Measurements from ENCODE around the gene C5AR1.
A peak's percentile ranks its signal among the peaks of the same experiment; 100 is the strongest.
"Not testable (repeated sequence)": the region's sequence is repeated elsewhere in the genome, so short reads cannot be mapped to it uniquely, and the experiment has no call there.

C5AR1 gene

GRCh38 chr19:47339196-47339880 lies 29.7 kb downstream of the C5AR1 start:
- Mint-ChIP-seq H3K4me3 (no peak overlapping the region), H3K27ac (no peak overlapping the region), H3K9me3 (no peaks in the 10 kb centered on the region), H3K27me3 (no peaks in the 10 kb centered on the region), H3K4me1 (peaks cover 12% of the 10 kb centered on the region)
- no peak for DNase-seq
- no peak for ATAC-seq

GRCh38 chr19:47340477-47341208 lies 31.0 kb downstream of the C5AR1 start:
- Mint-ChIP-seq H3K4me1 (peaks cover 12% of the 10 kb centered on the region), H3K27me3 (no peaks in the 10 kb centered on the region), H3K9me3 (no peaks in the 10 kb centered on the region), H3K4me3 (no peak overlapping the region), H3K27ac (peak overlapping the region in 1 of 2 donors; percentile 93)
- ATAC-seq (no peak), DNase-seq (no peak)

GRCh38 chr19:47341734-47342133 lies 32.1 kb downstream of the C5AR1 start:
- Mint-ChIP-seq H3K4me3 (no peak overlapping the region), H3K27me3 (no peaks in the 10 kb centered on the region), H3K4me1 (peaks cover 5% of the 10 kb centered on the region), H3K9me3 (no peaks in the 10 kb centered on the region), H3K27ac (no peak overlapping the region)
- ATAC-seq = no peak
- no peak for DNase-seq

GRCh38 chr19:47343194-47343802 lies 33.6 kb downstream of the C5AR1 start:
- no peaks in the 10 kb centered on the region for H3K9me3 Mint-ChIP-seq
- DNase-seq (no peak), ATAC-seq (no peak)
- no peak overlapping the region for H3K27ac Mint-ChIP-seq
- H3K4me1 Mint-ChIP-seq = peaks cover 1% of the 10 kb centered on the region
- no peak overlapping the region for H3K4me3 Mint-ChIP-seq
- no peaks in the 10 kb centered on the region for H3K27me3 Mint-ChIP-seq

- H3K27ac Mint-ChIP-seq = no peak overlapping the region
- H3K9me3 Mint-ChIP-seq = no peaks in the 10 kb centered on the region
- DNase-seq (no peak), ATAC-seq (no peak)
- peaks cover 13% of the 10 kb centered on the region for H3K4me1 Mint-ChIP-seq
- no peaks in the 10 kb centered on the region for H3K27me3 Mint-ChIP-seq
- H3K4me3 Mint-ChIP-seq = no peak overlapping the region
Measured at GRCh38 chr19:47344425-47344824, 34.8 kb downstream of the C5AR1 start.

- H3K4me1 Mint-ChIP-seq = peaks cover 29% of the 10 kb centered on the region
- H3K9me3 Mint-ChIP-seq, H3K27me3 Mint-ChIP-seq, ATAC-seq, DNase-seq, H3K4me3 Mint-ChIP-seq, H3K27ac Mint-ChIP-seq: not testable (repeated sequence)
Measured at GRCh38 chr19:47346024-47346423, 36.4 kb downstream of the C5AR1 start.

- Mint-ChIP-seq H3K4me3 (peak within 1 kb of the TSS; percentile 90 to 95), H3K27me3 (no peaks in the 10 kb centered on the region), H3K4me1 (peaks cover 52% of the 10 kb centered on the region), H3K9me3 (no peaks in the 10 kb centered on the region), H3K27ac (peak within 1 kb of the TSS; percentile 95 to 97)
- DNase-seq (peak; percentile 99 to 100), ATAC-seq (peak; percentile 99)
Measured at GRCh38 chr19:47348819-47349795, 39.4 kb downstream of the C5AR1 start, which contains the start of gene DHX34. Gene DHX34, plus strand, starts transcription at chr19:47349315. Its CDS starts 3,716 bp downstream, at chr19:47353031.

- H3K27ac Mint-ChIP-seq = no peak overlapping the region
- no peak for ATAC-seq
- H3K9me3 Mint-ChIP-seq = no peaks in the 10 kb centered on the region
- peaks cover 60% of the 10 kb centered on the region for H3K4me1 Mint-ChIP-seq
- DNase-seq = no peak
- H3K27me3 Mint-ChIP-seq = no peaks in the 10 kb centered on the region
- H3K4me3 Mint-ChIP-seq = peak overlapping the region; percentile 54 to 90
Measured at GRCh38 chr19:47350630-47351029, 41.0 kb downstream of the C5AR1 start.

- no peaks in the 10 kb centered on the region for H3K27me3 Mint-ChIP-seq
- no peak for DNase-seq
- peaks cover 60% of the 10 kb centered on the region for H3K4me1 Mint-ChIP-seq
- ATAC-seq = no peak
- H3K4me3 Mint-ChIP-seq = no peak overlapping the region
- H3K9me3 Mint-ChIP-seq = no peaks in the 10 kb centered on the region
- H3K27ac Mint-ChIP-seq = no peak overlapping the region
Measured at GRCh38 chr19:47351548-47351947, 41.9 kb downstream of the C5AR1 start.

- no peak overlapping the region for H3K4me3 Mint-ChIP-seq
- H3K4me1 Mint-ChIP-seq = peaks cover 60% of the 10 kb centered on the region
- DNase-seq (no peak), ATAC-seq (no peak)
- H3K27me3 Mint-ChIP-seq = no peaks in the 10 kb centered on the region
- no peaks in the 10 kb centered on the region for H3K9me3 Mint-ChIP-seq
- no peak overlapping the region for H3K27ac Mint-ChIP-seq
Measured at GRCh38 chr19:47352095-47352494, 42.4 kb downstream of the C5AR1 start.

- H3K27me3 Mint-ChIP-seq = no peaks in the 10 kb centered on the region
- ATAC-seq (no peak), DNase-seq (no peak)
- peaks cover 59% of the 10 kb centered on the region for H3K4me1 Mint-ChIP-seq
- H3K4me3 Mint-ChIP-seq = no peak overlapping the region
- H3K9me3 Mint-ChIP-seq = no peaks in the 10 kb centered on the region
- no peak overlapping the region for H3K27ac Mint-ChIP-seq
Measured at GRCh38 chr19:47353307-47353712, 43.6 kb downstream of the C5AR1 start.

GRCh38 chr19:47356900-47357299 lies 47.2 kb downstream of the C5AR1 start:
- H3K27ac Mint-ChIP-seq = no peak overlapping the region

GRCh38 chr19:47357788-47358680 lies 48.4 kb downstream of the C5AR1 start:
- no peak for DNase-seq
- no peaks in the 10 kb centered on the region for H3K9me3 Mint-ChIP-seq
- H3K27ac Mint-ChIP-seq = peak overlapping the region in 1 of 2 donors; percentile 25
- H3K4me1 Mint-ChIP-seq = peaks cover 13% of the 10 kb centered on the region
- ATAC-seq = no peak
- H3K4me3 Mint-ChIP-seq = no peak overlapping the region
- H3K27me3 Mint-ChIP-seq = no peaks in the 10 kb centered on the region

More at GRCh38 chr19:47356900-47357299, 47.2 kb downstream of the C5AR1 start:
- DNase-seq = no peak
- Mint-ChIP-seq H3K4me3 (no peak overlapping the region), H3K27me3 (no peaks in the 10 kb centered on the region), H3K9me3 (no peaks in the 10 kb centered on the region), H3K4me1 (peaks cover 24% of the 10 kb centered on the region)
- ATAC-seq = no peak

- Mint-ChIP-seq H3K27ac (no peak overlapping the region), H3K4me3 (no peak overlapping the region)
Measured at GRCh38 chr19:47358936-47359335, 49.3 kb downstream of the C5AR1 start.

More at GRCh38 chr19:47358936-47359335, 49.3 kb downstream of the C5AR1 start:
- Mint-ChIP-seq H3K9me3 (no peaks in the 10 kb centered on the region), H3K4me1 (peaks cover 8% of the 10 kb centered on the region), H3K27me3 (no peaks in the 10 kb centered on the region)
- DNase-seq (no peak), ATAC-seq (no peak)
